A172 (cell line): ENCODE data around the gene CDC7. TPM values are rescaled to one million over a fixed set of nuclear protein-coding genes. Genes with fewer than 3 reads are reported as not detected.
"Not testable (repeated sequence)": the region's sequence is repeated elsewhere in the genome, so short reads cannot be mapped to it uniquely, and the experiment has no call there.

Source experiments
- DNase-seq: peaks from one replicate; pipeline ENCODE4 v3.0.0-alpha.2; 2015; ENCODE audit warnings: low spot score
- total RNA-seq: library from RNA; depleted of rRNA; stranded (reverse); fragments of >200 nt; shearing (Covaris generic); gene quantifications from 2 replicates; pipeline ENCODE4 v1.2.3, GENCODE V29; 2014

Gene CDC7
- total RNA-seq, 1 experiment from 2014 or later = 9.2 TPM

DNA sequence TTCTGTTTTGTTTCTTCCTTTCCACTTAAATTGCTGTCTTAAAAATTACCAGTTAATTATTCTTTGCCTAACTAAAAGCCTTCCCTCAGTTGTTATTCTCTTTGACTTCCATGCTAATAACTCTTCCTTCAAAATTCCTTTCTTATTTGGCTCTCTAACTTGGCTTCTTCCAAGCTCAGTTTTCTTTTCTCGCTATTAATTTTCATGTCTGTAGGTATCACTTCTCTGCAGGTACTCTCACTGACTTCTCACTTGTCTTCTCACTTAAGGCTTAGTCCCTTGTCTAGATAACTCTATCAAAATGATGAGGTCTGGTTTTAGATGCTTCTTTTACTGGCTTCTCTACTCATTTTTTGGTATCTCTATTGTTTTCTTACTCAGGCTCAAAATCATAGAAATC is 10.1 kb downstream of the CDC7 start:
- no peak for DNase-seq

DNA sequence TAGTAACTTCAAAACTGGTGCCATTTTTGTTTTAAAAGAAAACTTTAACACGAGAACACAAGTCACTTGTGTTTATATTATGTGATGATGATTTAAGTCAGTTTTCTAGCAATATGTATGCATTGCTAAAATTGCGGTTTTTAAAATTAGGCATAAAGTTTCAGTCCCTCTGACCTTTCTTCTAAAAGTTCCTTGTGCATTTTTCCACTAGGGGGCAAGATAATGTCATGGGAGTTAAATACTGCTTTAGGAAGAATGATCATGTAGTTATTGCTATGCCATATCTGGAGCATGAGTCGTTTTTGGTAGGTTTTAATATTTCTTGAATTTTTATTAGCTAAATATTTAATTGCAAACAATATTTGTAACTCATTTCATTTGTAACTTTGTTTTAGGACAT is 10.7 kb downstream of the CDC7 start:
- no peak for DNase-seq

DNA sequence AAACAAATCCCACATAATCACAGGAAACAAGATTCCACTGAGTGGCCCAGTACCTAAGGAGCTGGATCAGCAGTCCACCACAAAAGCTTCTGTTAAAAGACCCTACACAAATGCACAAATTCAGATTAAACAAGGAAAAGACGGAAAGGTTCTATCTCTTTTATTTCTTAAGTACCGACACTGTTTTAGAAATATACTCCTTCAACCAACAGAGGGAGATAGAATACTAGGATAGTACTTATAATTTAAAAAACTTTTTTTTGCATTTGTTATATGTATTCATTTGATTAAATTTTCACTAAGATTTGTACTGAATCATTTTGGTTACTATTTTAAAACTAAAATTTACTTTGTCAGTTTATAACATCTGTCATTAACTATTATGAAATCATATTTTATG is 12.5 kb downstream of the CDC7 start:
- DNase-seq = no peak

GRCh38 chr1:91513706-91514105 is 13.1 kb downstream of the CDC7 start:
- DNase-seq = no peak

DNA sequence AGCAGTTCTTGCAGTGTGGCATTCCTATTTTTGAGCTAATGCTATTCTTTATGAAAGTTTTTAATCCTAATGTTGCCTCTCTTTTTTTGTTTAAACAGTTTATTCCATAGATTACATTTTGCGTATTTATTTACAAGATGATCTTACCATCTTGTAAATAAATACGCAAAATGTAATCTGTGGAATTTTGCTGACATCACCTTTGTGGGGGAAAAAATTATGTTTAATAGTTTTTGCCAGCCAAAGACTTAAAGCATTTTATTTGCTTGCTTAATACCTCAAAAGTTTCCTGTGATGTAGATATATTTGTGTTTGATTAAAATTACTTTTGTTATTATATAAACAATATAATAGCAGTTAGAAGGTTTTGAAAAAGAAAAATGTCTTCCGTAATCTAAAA is 15.3 kb downstream of the CDC7 start:
- no peak for DNase-seq

DNA sequence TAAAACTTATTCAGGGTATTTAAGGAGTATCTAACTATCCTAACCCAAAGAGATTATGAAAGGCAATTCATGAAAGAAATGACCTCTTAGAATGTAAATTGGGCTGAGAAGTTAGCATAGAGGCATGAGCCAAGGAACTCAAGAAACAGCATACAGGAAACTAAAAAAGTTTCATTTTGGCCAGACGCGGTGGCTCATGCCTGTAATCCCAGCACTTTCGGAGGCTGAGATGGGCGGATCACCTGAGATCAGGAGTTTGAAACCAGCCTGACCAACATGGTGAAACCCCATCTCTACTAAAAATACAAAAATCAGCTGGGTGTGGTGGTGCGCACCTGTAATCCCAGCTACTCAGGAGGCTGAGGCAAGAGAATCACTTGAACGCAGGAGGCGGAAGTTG is 16.0 kb downstream of the CDC7 start:
- not testable (repeated sequence) for DNase-seq

GRCh38 chr1:91519167-91519566 is 18.5 kb downstream of the CDC7 start:
- DNase-seq = not testable (repeated sequence)

GRCh38 chr1:91520942-91521507 is 20.4 kb downstream of the CDC7 start:
- no peak for DNase-seq

- no peak for DNase-seq
Observed at GRCh38 chr1:91523482-91523881, 22.8 kb downstream of the CDC7 start.

GRCh38 chr1:91526496-91526895 is 25.8 kb downstream of the CDC7 start:
- DNase-seq = no peak

DNA sequence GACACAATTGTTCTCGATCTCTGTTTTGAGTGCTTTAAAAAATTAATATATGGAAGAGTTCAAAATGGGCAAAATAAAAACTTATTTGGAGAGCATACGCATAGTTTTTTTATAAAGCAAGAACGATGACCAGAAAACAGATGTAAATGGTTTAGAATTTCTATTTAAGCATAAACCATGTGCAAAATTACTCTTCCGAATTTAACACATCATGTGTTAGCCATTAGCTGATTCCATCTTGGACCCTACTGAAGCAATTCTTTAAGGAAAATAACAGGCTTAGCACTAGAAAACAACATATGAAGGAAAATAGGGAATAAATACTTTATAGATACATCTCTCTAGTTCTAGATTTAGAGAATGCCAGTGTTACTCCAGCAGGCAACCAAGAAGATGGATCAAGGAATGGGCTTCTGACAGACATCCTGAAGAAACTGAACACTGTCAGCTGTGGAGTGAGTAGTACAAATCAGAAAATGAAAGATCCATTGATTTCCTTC is 26.7 kb downstream of the CDC7 start:
- no peak for DNase-seq

GRCh38 chr1:91527781-91528180 is 27.1 kb downstream of the CDC7 start:
- no peak for DNase-seq

DNA sequence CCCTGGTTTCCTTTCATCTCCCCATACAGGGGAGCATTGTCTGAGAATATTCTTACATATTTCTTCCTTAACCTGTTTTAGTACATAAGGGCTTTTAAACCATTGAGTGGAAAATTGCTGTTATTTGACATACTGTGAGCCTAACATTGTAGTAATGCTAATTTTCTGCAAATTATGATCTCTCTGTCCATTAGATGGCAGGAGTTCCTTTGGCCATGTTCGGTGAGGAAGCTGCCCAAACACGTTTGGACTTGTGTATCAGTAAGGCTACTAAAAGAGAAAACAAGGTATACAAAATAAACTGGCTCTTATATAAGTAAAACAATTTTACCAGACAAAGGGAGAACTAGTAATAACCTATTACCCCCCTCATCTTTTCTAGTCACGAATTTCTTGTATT is 29.2 kb downstream of the CDC7 start:
- peak; percentile 23 for DNase-seq

DNA sequence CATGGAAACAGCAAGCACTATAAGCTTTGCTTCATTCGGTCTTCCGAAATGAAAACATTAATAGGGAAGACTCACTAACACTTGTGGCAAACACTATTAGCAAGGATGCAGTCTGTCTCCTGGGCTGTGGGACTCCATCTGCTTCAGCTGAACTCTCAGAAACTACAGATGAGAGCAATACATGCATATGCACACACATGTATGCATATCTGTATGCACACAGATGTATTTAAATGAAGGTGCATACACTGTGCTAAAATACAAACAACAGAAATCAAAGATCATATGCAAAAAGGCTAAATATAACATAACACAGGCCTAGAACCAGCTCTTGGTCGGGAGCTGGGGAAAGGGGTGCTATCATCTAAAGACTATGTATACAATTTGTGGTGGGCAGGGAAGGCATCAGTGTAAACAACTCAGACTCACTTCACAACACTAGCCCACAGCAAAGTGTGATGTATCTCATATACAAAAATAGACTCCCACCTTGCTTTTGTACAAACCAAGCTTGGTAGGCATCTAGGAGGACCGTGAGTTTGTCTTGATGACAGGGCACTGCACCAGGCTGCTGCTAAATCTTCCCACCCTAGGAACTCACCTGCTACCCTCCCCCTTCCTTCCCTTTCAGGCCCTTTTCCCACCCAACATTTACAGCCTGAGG is 32.8 kb downstream of the CDC7 start:
- no peak for DNase-seq

DNA sequence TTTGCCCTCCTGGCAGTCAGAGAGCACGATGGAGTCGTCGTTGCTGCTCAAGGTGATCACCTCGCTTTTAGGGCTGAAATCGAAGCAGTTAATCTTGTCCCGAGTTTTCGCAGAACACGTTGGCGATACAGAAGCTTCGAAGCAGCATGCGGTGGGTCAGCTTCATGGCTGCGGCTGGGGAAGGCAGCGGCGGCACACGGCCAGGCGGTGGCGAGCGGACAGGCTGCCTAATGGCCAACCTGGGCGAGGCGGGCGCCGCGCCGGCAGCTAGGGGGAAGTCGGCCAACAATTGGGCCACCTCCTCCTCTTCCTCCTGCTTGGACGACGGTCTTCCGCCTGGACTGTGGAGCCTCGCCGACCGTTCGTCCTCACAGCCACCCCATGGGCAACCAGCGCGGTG is 34.8 kb downstream of the CDC7 start:
- no peak for DNase-seq

- DNase-seq = no peak
Observed at GRCh38 chr1:91537281-91537986, 36.8 kb downstream of the CDC7 start.

- DNase-seq = no peak
Observed at GRCh38 chr1:91537987-91538304, 37.3 kb downstream of the CDC7 start.

GRCh38 chr1:91540910-91541309 is 40.3 kb downstream of the CDC7 start:
- no peak for DNase-seq

DNA sequence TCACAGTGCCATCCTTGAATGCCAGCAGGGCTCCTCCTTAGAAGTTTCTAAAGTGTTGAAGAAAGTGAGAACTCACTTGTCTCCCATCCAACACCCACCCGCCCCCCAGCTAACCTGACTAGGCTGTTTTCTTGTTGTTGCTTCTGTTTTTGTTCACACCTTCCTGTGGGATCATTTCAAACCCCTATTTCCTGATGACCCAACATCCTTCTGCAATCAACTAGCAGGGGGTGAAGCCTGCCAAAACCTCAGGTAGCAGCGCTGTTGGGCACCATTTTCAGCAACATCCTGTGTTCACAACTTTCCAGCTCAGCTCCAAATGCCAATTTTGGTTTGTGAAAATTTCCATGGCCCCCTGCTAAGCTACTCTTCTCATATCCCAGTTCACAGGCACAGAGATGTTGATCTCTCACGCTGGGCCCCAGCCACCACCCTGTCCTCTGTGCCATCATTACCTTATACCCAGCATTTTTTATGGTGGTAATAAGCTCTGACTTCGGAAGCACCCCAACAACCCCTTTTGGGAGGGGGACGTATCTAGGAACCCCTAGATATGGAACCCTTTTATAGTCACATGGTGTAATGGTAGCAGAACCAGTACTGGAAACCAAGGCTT is 41.4 kb downstream of the CDC7 start:
- no peak for DNase-seq

DNA sequence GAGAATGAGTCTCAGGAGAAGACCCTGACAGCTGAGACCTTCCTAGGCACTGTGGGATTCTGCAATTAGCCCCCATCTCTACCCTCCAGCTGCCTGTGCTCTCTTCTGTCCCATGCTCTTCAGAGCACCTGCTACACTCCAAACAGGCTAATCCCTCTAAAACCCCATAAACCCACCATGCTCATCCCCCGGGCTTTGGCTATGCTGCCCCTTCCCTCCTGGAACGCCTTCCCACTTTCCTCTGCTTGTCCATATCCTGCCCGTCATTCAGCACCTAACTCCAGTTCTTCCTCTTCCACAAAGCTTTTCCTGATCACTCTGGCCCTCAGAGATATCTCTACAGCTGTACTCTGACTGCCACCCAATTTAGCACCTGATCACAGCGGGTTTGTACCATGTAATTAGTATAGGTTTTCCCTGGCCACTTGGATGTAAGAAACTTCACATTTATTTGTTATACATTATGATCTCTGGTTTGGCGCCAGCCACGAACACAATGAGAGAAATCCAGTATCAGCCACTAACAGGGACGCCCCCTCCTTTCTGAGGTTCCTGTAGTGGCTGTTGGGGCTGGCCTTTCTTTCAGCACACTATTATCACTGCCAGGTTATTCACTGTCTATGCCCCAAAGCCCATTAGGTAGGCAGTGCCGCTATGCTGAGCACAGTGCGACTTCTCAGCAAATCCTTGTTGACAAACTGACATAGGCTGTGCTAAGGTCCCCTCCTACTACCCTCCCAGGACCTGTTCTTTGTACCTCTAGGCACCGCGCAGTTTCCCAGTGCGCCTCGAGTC is 45.1 kb downstream of the CDC7 start:
- DNase-seq = no peak

DNA sequence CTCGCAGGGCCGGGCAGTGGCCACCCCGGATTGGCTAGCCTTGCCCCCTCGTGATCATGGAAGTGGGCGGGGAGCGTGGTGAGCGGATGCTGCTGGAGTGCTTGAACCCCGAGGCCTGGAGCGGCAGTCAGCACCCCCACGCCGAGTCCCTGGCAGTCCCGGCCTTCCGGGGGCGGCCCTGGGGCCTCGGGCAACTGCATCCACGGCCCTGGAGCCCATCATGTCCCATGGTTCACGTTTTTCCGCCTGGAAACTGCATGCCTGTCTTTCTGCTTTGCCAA is 45.6 kb downstream of the CDC7 start:
- DNase-seq = no peak

- DNase-seq = peak; percentile 11
Observed at GRCh38 chr1:91546876-91547275, 46.2 kb downstream of the CDC7 start.
